Chondrocyte (in vitro differentiated cells): ENCODE data around the gene WBP2. TPM values are rescaled to one million over a fixed set of nuclear protein-coding genes. Genes with fewer than 3 reads are reported as not detected.
"Not testable (repeated sequence)": the region's sequence is repeated elsewhere in the genome, so short reads cannot be mapped to it uniquely, and the experiment has no call there.

Source experiments
- DNase-seq: peaks from one replicate; pipeline ENCODE4 v3.0.0; 2021; ENCODE audit warnings: mixed read lengths, low spot score
- H3K27ac Mint-ChIP-seq: one replicate; pipeline ENCODE4 v1.8.0; 2021; ENCODE audit warnings: mild to moderate bottlenecking, moderate library complexity, mixed read lengths; ENCODE audit not compliant: unreplicated experiment
- H3K27me3 Mint-ChIP-seq: 2 replicates; pipeline ENCODE4 v1.8.0; 2021; ENCODE audit warnings: low read depth, mixed read lengths
- H3K36me3 Mint-ChIP-seq: 2 replicates; pipeline ENCODE4 v1.8.0; 2021; ENCODE audit warnings: low read depth, mixed read lengths
- H3K4me1 Mint-ChIP-seq: 2 replicates; pipeline ENCODE4 v1.8.0; 2021; ENCODE audit warnings: low read depth, mild to moderate bottlenecking, mixed read lengths
- H3K4me3 Mint-ChIP-seq: one replicate; pipeline ENCODE4 v1.8.0; 2021; ENCODE audit warnings: mild to moderate bottlenecking, moderate library complexity, mixed read lengths; ENCODE audit not compliant: unreplicated experiment
- H3K9me3 Mint-ChIP-seq: 2 replicates; pipeline ENCODE4 v1.8.0; 2021; ENCODE audit warnings: low read depth, mixed read lengths
- CTCF ChIP-seq: fragments of 200-600 bp; sonication (generic); IDR thresholded peaks from 2 replicates; pipeline ENCODE4 v1.5.0; 2021; ENCODE audit warnings: antibody characterized with exemption, mild to moderate bottlenecking, moderate library complexity
- total RNA-seq: library from RNA; stranded (reverse); gene quantifications from 3 replicates; pipeline ENCODE4 v1.2.1, GENCODE V29; 2021

Gene WBP2
- total RNA-seq, 1 donor from 2014 or later = 62.5 TPM

GRCh38 chr17:75874323-75875181 lies 19.4 kb upstream of the WBP2 start:
- peaks cover 3% of the 10 kb centered on the region for H3K36me3 Mint-ChIP-seq
- H3K27ac Mint-ChIP-seq = peak overlapping the region; percentile 99
- no peak overlapping the region for H3K4me3 Mint-ChIP-seq
- DNase-seq = no peak
- H3K9me3 Mint-ChIP-seq = no peaks in the 10 kb centered on the region
- no peaks in the 10 kb centered on the region for H3K27me3 Mint-ChIP-seq
- H3K4me1 Mint-ChIP-seq = peaks cover 69% of the 10 kb centered on the region
- no peak for TF ChIP-seq CTCF

GRCh38 chr17:75873587-75874322 lies 18.6 kb upstream of the WBP2 start:
- H3K9me3 Mint-ChIP-seq = no peaks in the 10 kb centered on the region
- no peaks in the 10 kb centered on the region for H3K27me3 Mint-ChIP-seq
- no peak for TF ChIP-seq CTCF
- no peak overlapping the region for H3K4me3 Mint-ChIP-seq
- H3K36me3 Mint-ChIP-seq = peaks cover 3% of the 10 kb centered on the region
- no peak for DNase-seq
- peaks cover 74% of the 10 kb centered on the region for H3K4me1 Mint-ChIP-seq
- H3K27ac Mint-ChIP-seq = peak overlapping the region; percentile 99

GRCh38 chr17:75872434-75873351 lies 17.6 kb upstream of the WBP2 start:
- no peak for DNase-seq
- no peak for TF ChIP-seq CTCF
- Mint-ChIP-seq H3K27me3 (no peaks in the 10 kb centered on the region), H3K4me3 (peak overlapping the region; percentile 19), H3K9me3 (no peaks in the 10 kb centered on the region), H3K27ac (peak overlapping the region; percentile 99), H3K36me3 (peaks cover 3% of the 10 kb centered on the region), H3K4me1 (peaks cover 72% of the 10 kb centered on the region)

- DNase-seq, H3K36me3 Mint-ChIP-seq, H3K4me3 Mint-ChIP-seq, H3K27me3 Mint-ChIP-seq, H3K9me3 Mint-ChIP-seq: not testable (repeated sequence)
- Mint-ChIP-seq H3K27ac (peak overlapping the region; percentile 68), H3K4me1 (peaks cover 53% of the 10 kb centered on the region)
Observed at GRCh38 chr17:75870228-75870627, 15.1 kb upstream of the WBP2 start.

GRCh38 chr17:75869282-75870141 lies 14.4 kb upstream of the WBP2 start:
- Mint-ChIP-seq H3K9me3 (no peaks in the 10 kb centered on the region), H3K36me3 (peaks cover 3% of the 10 kb centered on the region), H3K27me3 (no peaks in the 10 kb centered on the region), H3K4me3 (no peak overlapping the region), H3K4me1 (peaks cover 55% of the 10 kb centered on the region), H3K27ac (peak overlapping the region; percentile 83)
- TF ChIP-seq CTCF = no peak
- no peak for DNase-seq

GRCh38 chr17:75868730-75869281 lies 13.7 kb upstream of the WBP2 start:
- not testable (repeated sequence) for H3K36me3 Mint-ChIP-seq, H3K9me3 Mint-ChIP-seq, DNase-seq, H3K4me3 Mint-ChIP-seq, H3K27me3 Mint-ChIP-seq
- H3K27ac Mint-ChIP-seq = peak overlapping the region; percentile 83
- peaks cover 55% of the 10 kb centered on the region for H3K4me1 Mint-ChIP-seq

- not testable (repeated sequence) for H3K27me3 Mint-ChIP-seq, H3K4me3 Mint-ChIP-seq, H3K27ac Mint-ChIP-seq, H3K9me3 Mint-ChIP-seq, H3K36me3 Mint-ChIP-seq, DNase-seq
- peaks cover 35% of the 10 kb centered on the region for H3K4me1 Mint-ChIP-seq
Observed at GRCh38 chr17:75865404-75866188, 10.5 kb upstream of the WBP2 start.
